Gastrocnemius medialis (tissue), 4 donors: ENCODE data around the gene B4GALT3. TPM values are rescaled to one million over a fixed set of nuclear protein-coding genes. Genes with fewer than 3 reads are reported as not detected.

Experiments
- ATAC-seq, 2 donors: fragments of 150-250 bp; one replicate each; pipeline ENCODE4 v1.9.1; 2016
- DNase-seq, 2 donors: peaks; one replicate each; pipeline ENCODE4 v3.0.0-alpha.2; 2019
- H3K27ac ChIP-seq, 4 donors: fragments of 200-600 bp; sonication (generic); 1 replicate in 1 of 4; 2 replicates in 3 of 4; pipeline ENCODE4 v1.5.1; 2016 to 2018; ENCODE audit warnings: mild to moderate bottlenecking in 2 of 4, moderate library complexity in 1 of 4
- H3K27me3 ChIP-seq, 3 donors: fragments of 200-600 bp; sonication (generic) in 2 of 3; 1 replicate in 1 of 3; 2 replicates in 2 of 3; pipeline versions ENCODE4 v1.5.1 to v1.6.0; 2016 to 2019; ENCODE audit warnings: mild to moderate bottlenecking in 1 of 3, moderate library complexity in 1 of 3
- H3K36me3 ChIP-seq, 2 donors: fragments of 200-600 bp; sonication (generic) in 1 of 2; one replicate each; pipeline ENCODE4 v1.5.1; 2017 to 2018
- H3K4me1 ChIP-seq, 2 donors: fragments of 200-600 bp; sonication (generic) in 1 of 2; one replicate each; pipeline ENCODE4 v1.5.1; 2016 to 2017; ENCODE audit warnings: mild to moderate bottlenecking in 2 of 2
- H3K4me3 ChIP-seq, 4 donors: fragments of 200-600 bp; sonication (generic) in 3 of 4; 1 replicate in 1 of 4; 2 replicates in 3 of 4; pipeline ENCODE4 v1.5.1; 2016 to 2019; ENCODE audit warnings: mild to moderate bottlenecking in 2 of 4
- H3K9me3 ChIP-seq, 3 donors: fragments of 200-600 bp; sonication (generic) in 2 of 3; 1 replicate in 1 of 3; 2 replicates in 2 of 3; pipeline ENCODE4 v1.5.1; 2016 to 2019
- CTCF ChIP-seq, 5 experiments: fragments of 450-650 bp in 3 of 5; fragments of 200-600 bp in 2 of 5; sonication (generic) in 2 of 5; IDR thresholded peaks in 4 of 5; conservative IDR thresholded peaks in 1 of 5; 1 replicate in 4 of 5; 2 replicates in 1 of 5; pipeline ENCODE4 v1.5.1; 2016 to 2019; ENCODE audit warnings: antibody characterized with exemption in 5 of 5, mild to moderate bottlenecking in 3 of 5, moderate library complexity in 3 of 5
- POLR2A ChIP-seq, 2 donors: fragments of 450-650 bp; IDR thresholded peaks; one replicate each; pipeline ENCODE4 v1.6.1; 2017; ENCODE audit warnings: antibody characterized with exemption in 2 of 2, mild to moderate bottlenecking in 2 of 2, moderate library complexity in 2 of 2
- in situ Hi-C, 4 donors: fragments of 200-750 bp; cut with MboI; loops; one replicate each; pipeline versions ENCODE4 v1.15.0 to v1.8.0; 2017; ENCODE audit warnings: low sequenced_read_pairs in 4 of 4
- intact Hi-C: fragments of 100-400 bp; cut with DNase I; formaldehyde crosslinking; loops from one replicate; pipeline ENCODE4 v1.15.1; 2023; ENCODE audit warnings: low total_unique reads
- total RNA-seq, 4 donors: library from RNA; depleted of rRNA; stranded (reverse); fragments of >200 nt; gene quantifications; one replicate each; pipeline versions ENCODE4 v1.1.0 to v1.2.3, GENCODE V29; 2016

The B4GALT3 gene
- total RNA-seq, 4 donors from 2014 or later = 35.5 to 47.7 (median 43.7) TPM

DNA sequence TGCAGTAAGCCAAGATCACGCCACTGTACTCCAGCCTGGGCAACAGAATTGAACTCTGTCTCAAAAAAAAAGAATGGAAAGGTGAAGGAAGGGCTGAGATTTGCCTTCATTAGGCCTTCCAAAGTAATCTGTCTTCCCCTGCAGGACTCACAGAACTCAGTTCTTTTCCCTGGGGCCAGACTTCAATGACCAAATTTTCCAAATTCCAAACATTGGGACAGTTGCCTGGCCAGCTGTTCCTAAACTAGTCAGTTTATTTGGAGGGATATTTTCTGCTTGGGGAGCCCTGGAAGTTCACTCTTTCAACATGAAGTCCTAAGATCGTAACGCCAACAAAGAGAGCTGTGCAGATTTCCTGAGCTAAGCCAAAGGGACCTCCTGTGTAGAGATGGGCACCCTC, 39.4 kb downstream of the B4GALT3 start:
- TF ChIP-seq CTCF (IDR thresholded peaks at IDR 0.05 in 4 of 5, conservative IDR thresholded peaks at IDR 0.05 in 1 of 5) (no peak), POLR2A (IDR thresholded peaks at IDR 0.05) (no peak)

GRCh38 chr1:161133220-161133740, 44.0 kb downstream of the B4GALT3 start:
- Histone ChIP-seq H3K27ac (peak overlapping the region; percentile 94 to 98 (median 96)), H3K4me1 (peaks cover 54 to 59% of the 10 kb centered on the region in 2 donors), H3K36me3 (peaks cover 0 to 24% of the 10 kb centered on the region in 2 donors), H3K9me3 (no peaks in the 10 kb centered on the region), H3K27me3 (no peaks in the 10 kb centered on the region), H3K4me3 (peak overlapping the region; percentile 83 to 91 (median 84))
- DNase-seq = no peak
- intact Hi-C loops = loop anchor here (1.0 to 10.0 kb wide), 5 partner anchors 20 to 1098 kb away; partner anchors contain the start of genes NDUFS2, PIGM, TOMM40L and UFC1
- TF ChIP-seq POLR2A (IDR thresholded peaks at IDR 0.05) (no peak), CTCF (IDR thresholded peaks at IDR 0.05 in 4 of 5, conservative IDR thresholded peaks at IDR 0.05 in 1 of 5) (no peak)
- in situ Hi-C loops = no loop called here
- no peak for ATAC-seq

More for the DNA sequence above, 39.4 kb downstream of the B4GALT3 start:
- intact Hi-C loops (loop anchor here (10.0 kb wide), 1 partner anchor 1103 kb away; the partner anchor contains the start of gene PIGM), in situ Hi-C loops (no loop called here)
- ATAC-seq = no peak
- peaks cover 26 to 36% of the 10 kb centered on the region in 2 donors for H3K4me1 ChIP-seq
- peak overlapping the region in 2 of 4 donors; percentile 20 to 28 for H3K27ac ChIP-seq
- H3K9me3 ChIP-seq = no peaks in the 10 kb centered on the region
- H3K4me3 ChIP-seq = no peak overlapping the region
- no peak for DNase-seq
- H3K27me3 ChIP-seq = no peaks in the 10 kb centered on the region
- H3K36me3 ChIP-seq = peaks cover 0 to 6% of the 10 kb centered on the region in 2 donors

DNA sequence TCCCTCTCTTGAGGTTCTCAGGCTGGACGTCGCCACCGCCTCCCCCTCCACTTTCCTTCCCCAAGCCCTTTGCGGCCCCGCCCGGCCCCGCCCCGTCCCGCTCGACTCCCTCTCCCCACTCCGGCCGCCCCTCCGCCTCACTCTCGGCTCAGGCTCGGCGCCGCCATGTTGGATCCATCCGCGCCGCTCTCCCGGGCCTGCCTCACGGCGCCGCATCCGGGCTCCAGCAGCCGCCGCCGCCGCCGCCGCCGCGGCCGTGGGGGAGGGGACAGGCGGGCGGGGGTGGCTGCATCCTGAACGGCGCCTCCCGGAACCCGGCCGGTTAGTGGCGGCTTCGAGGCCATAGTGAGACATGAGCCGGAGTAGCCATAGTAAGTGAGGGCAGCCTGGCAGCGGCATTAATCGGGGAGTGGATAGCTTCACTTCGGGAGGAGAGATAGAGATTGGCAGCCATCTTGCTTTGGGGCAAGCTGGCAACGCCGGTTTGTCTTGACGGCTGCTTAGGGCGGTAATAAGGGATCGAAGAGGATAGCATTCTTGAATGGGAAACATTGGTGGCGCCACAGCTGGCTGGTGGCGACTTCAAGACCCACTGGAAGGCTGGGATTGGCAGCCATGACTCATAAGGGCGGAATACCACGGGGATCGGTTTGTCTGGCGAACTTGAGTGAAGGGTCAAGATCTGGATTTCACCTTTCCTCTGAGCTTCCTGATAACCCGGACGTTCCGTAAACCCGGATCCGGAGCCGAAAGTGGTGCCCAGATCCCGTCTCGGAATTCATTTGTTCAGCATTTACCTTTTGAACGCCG, 44.7 kb downstream of the B4GALT3 start, which contains the start of gene DEDD:
TSS of gene DEDD (minus strand) at position 258 of the 810 bp plus-strand sequence. CDS start 8,205 bp downstream, outside the sequence.
- ATAC-seq (peak; percentile 96 to 98), DNase-seq (peak; percentile 95 to 96)
- TF ChIP-seq CTCF (IDR thresholded peaks at IDR 0.05 in 4 of 5, conservative IDR thresholded peaks at IDR 0.05 in 1 of 5) = no peak
- TF ChIP-seq POLR2A (IDR thresholded peaks at IDR 0.05) = peak; percentile 65 to 68
- Histone ChIP-seq H3K4me1 (peaks cover 55 to 56% of the 10 kb centered on the region in 2 donors), H3K9me3 (no peaks in the 10 kb centered on the region), H3K36me3 (peaks cover 0 to 31% of the 10 kb centered on the region in 2 donors), H3K27me3 (no peaks in the 10 kb centered on the region), H3K4me3 (peak within 1 kb of the TSS; percentile 83 to 91 (median 84)), H3K27ac (peak within 1 kb of the TSS; percentile 94 to 98 (median 96))
- intact Hi-C loops (loop anchor here (1.0 to 10.0 kb wide), 8 partner anchors 14 to 1098 kb away; partner anchors contain the start of genes NDUFS2, NIT1, PFDN2 and PIGM), in situ Hi-C loops (no loop called here)

GRCh38 chr1:161131523-161132409, 45.5 kb downstream of the B4GALT3 start:
- Histone ChIP-seq H3K4me1 (peaks cover 53% of the 10 kb centered on the region in 2 donors), H3K27me3 (no peaks in the 10 kb centered on the region)
- in situ Hi-C loops = no loop called here

More at GRCh38 chr1:161131523-161132409, 45.5 kb downstream of the B4GALT3 start:
- intact Hi-C loops = loop anchor here (1.0 to 10.0 kb wide), 7 partner anchors 13 to 1097 kb away; partner anchors contain the start of genes NDUFS2, NIT1, PFDN2 and PIGM
- ATAC-seq (peak in 1 of 2 donors; percentile 1), DNase-seq (no peak)
- Histone ChIP-seq H3K27ac (peak overlapping the region; percentile 94 to 98 (median 96)), H3K4me3 (peak overlapping the region; percentile 83 to 91 (median 84)), H3K9me3 (no peaks in the 10 kb centered on the region), H3K36me3 (peaks cover 0 to 39% of the 10 kb centered on the region in 2 donors)
- TF ChIP-seq POLR2A (IDR thresholded peaks at IDR 0.05) = no peak
- no peak for TF ChIP-seq CTCF (IDR thresholded peaks at IDR 0.05 in 4 of 5, conservative IDR thresholded peaks at IDR 0.05 in 1 of 5)
